DMS153 (cell line): ENCODE results near the gene IL24.

Source experiments
- DNase-seq: peaks from one replicate; lab custom pipeline; 2025; lab: John Stamatoyannopoulos, UW

The IL24 gene

DNA sequence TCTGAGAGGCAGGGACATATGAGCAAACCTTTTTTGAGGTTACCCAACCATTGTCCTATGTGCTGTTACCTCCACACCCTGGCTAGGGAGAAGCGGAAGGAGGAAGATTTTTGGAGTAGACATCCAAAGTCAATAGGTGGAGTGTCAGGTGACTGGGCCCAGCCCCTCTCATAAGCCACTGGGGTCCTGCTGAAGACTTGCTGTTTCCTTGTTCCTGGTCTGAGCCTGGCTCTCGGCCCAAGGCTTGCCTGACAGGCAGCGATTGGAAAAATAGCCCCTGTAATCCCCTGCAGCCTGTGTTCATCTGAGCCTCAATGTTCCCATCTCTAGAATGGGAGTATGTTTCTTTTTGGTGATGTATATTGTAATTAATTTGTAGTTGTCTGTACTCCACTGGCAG, 55.9 kb downstream of the IL24 start:
- DNase-seq = no peak

DNA sequence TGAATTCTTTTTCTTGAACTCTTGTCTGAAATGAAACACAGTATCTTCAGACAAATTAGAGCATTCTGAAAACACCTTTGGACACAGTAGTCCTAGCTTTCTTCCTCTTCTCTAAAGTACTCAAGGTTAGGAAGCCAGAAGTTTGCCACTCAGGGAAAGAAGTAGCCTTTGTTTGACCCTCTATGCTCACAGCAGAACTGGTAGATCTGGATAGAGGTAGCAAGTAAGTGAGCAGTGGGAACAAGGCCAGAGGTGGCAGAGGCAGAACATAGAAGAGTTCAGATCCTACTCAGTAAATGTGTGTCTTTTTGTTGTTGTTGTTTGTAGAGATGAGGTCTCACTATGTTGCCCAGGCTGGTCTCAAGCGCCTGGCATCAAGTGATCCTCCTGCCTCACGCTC, 56.4 kb downstream of the IL24 start:
- no peak for DNase-seq
